HG03159 (cell line): ENCODE data around the gene EFHD2.
A peak's percentile ranks its signal among the peaks of the same experiment; 100 is the strongest.
"Not testable (repeated sequence)": the region's sequence is repeated elsewhere in the genome, so short reads cannot be mapped to it uniquely, and the experiment has no call there.

Source experiments
- ATAC-seq: cut with Tn5 transposase; IDR thresholded peaks from one replicate; pipeline ENCODE4 v1.9.1; 2021; ENCODE audit warnings: mild to moderate bottlenecking, moderate library complexity; ENCODE audit not compliant: unreplicated experiment

EFHD2 gene

GRCh38 chr1:15409388-15410222 is at the start of gene EFHD2:
Gene EFHD2 (plus strand): TSS chr1:15409888. CDS start chr1:15409972, 84 bp downstream.
- peak; percentile 74 for ATAC-seq

GRCh38 chr1:15360700-15361099 is 49.0 kb upstream of the EFHD2 start:
- no peak for ATAC-seq

- ATAC-seq = no peak
Measured at GRCh38 chr1:15362096-15362736, 47.5 kb upstream of the EFHD2 start.

- no peak for ATAC-seq
Measured at GRCh38 chr1:15362737-15363128, 47.0 kb upstream of the EFHD2 start.

- no peak for ATAC-seq
Measured at GRCh38 chr1:15364740-15365139, 44.9 kb upstream of the EFHD2 start.

- no peak for ATAC-seq
Measured at GRCh38 chr1:15368888-15369287, 40.8 kb upstream of the EFHD2 start.

- ATAC-seq = no peak
Measured at GRCh38 chr1:15370268-15370667, 39.4 kb upstream of the EFHD2 start.

GRCh38 chr1:15370781-15371520 is 38.7 kb upstream of the EFHD2 start:
- ATAC-seq = no peak

GRCh38 chr1:15371610-15372545 is 37.8 kb upstream of the EFHD2 start:
- no peak for ATAC-seq

GRCh38 chr1:15378729-15379128 is 31.0 kb upstream of the EFHD2 start:
- ATAC-seq = no peak

GRCh38 chr1:15379151-15379550 is 30.5 kb upstream of the EFHD2 start:
- ATAC-seq = not testable (repeated sequence)

GRCh38 chr1:15380601-15381508 is 28.8 kb upstream of the EFHD2 start:
- no peak for ATAC-seq

- ATAC-seq = no peak
Measured at GRCh38 chr1:15381805-15382204, 27.9 kb upstream of the EFHD2 start.

- ATAC-seq = no peak
Measured at GRCh38 chr1:15382601-15383518, 26.8 kb upstream of the EFHD2 start.

GRCh38 chr1:15383810-15384209 is 25.9 kb upstream of the EFHD2 start:
- ATAC-seq = no peak

GRCh38 chr1:15384301-15384901 is 25.3 kb upstream of the EFHD2 start:
- no peak for ATAC-seq

GRCh38 chr1:15385420-15385819 is 24.3 kb upstream of the EFHD2 start:
- no peak for ATAC-seq

- ATAC-seq = no peak
Measured at GRCh38 chr1:15386164-15386749, 23.4 kb upstream of the EFHD2 start.
